NCI-H187 (cell line): Measurements from ENCODE around the gene ARHGAP30.
"Not testable (repeated sequence)": the region's sequence is repeated elsewhere in the genome, so short reads cannot be mapped to it uniquely, and the experiment has no call there.

Experiments used
- DNase-seq, 2 experiments: peaks; one replicate each; lab custom pipeline; 2025; lab: John Stamatoyannopoulos, UW

The ARHGAP30 gene

DNA sequence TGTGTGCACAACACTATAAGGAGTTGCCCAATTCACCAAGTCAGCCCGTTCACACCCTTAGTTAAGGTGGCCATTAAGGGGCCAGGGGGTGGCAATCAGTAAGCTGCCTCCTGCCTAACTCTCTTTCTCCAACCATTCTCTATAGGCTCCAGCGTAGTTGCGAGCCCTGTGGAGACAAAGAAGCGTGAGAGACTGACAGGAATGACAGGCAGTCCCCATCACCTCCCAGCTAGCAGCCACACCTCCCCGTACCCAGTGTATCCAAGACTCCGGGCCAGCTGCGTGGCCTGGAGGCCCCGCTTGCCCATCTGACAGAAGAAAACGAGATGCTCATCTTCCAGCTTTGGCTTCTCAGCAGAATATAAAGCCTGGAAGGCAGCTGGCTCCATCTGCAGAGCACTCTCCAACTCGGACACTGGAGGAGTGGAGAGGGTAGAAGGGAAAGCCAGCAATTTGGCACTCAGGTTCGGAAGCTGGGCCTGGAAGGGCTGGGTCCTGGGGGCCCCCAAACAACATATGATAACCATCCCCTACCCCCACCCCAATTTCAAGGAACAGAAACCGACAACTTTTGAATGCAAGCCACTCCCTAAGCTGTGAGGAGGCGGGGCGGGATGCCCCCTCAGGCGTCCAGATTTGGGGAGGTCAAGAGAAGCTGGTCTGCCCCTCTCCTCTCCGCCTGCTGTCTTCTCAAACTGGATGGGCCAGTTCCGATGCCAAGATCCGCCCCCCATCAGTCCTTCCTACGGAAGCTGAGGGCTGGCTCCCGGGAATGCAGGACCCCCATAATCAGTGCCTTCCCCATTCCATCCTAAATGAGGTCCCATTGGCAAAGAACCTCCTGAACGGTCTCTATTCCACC is 31.8 kb downstream of the ARHGAP30 start:
- no peak for DNase-seq

DNA sequence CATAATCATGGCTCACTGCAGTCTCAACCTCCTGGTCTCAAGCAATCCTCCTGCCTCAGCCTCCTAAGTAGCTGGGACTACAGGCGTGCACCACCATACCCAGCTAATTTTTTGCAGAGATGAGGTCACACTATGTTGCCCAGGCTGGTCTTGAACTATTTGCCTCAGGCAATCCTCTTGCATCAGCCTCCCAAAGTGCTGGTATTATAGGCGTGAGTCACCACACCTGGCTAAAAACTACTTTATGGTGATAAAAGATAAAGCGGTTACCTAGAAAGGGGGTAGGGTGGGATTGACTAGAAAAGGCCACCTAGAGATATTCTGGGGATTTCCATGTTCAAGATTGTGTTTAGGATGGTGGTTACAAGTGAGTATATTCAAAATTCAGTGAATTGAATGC is 35.9 kb downstream of the ARHGAP30 start:
- no peak for DNase-seq

DNA sequence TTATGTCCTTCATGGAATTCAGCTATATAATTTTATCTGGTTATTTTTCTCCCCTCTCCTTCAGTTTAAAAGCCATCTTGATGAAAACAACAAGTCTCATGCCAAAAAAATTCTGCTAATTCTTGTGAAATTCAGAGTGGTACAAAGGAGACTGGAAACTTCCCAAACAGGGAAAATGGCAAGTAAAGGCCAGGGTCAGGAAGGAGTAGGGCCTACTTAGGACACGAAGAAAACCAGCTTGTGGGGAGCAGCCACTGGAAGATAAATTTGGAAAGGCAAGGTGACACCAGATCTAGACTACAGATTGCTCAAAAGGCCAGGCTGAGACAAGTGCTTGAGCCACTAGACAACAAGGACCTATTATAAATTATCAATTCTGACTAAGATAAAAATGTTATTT is 37.3 kb downstream of the ARHGAP30 start:
- no peak for DNase-seq

DNA sequence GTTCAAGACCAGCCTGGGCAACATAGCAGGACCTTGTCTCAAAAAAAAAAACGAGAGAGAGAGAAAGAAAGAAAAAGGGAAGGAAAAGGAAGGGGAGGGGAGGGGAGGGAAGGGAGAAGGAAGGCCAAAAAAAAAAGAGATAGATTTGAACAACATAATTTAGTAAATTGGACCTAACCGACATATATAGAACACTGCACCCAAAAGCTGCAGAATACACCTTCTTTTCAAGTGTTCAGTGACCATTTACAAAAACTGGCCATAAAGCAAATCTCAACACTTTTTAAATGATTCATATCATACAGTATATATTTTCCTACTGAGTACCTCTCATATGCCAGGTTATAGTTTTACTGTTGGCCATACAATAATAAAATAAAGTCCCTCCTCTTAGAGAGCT is 37.8 kb downstream of the ARHGAP30 start:
- no peak for DNase-seq

DNA sequence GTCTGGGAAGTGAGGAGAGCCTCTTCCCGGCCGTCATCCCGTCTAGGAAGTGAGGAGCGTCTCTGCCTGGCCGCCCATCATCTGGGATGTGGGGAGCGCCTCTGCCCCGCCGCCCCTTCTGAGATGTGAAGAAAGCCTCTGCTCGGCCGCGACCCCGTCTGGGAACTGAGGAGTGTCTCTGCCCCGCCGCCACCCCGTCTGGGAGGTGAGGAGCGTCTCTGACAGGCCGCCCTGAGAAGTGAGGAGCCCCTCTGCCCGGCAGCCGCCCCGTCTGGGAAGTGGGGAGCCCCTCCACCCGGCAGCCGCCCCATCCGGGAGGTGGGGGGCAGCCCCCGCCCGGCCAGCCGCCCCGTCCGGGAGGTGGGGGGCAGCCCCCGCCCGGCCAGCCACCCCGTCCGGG is 40.2 kb downstream of the ARHGAP30 start:
- DNase-seq, result not testable (repeated sequence)

DNA sequence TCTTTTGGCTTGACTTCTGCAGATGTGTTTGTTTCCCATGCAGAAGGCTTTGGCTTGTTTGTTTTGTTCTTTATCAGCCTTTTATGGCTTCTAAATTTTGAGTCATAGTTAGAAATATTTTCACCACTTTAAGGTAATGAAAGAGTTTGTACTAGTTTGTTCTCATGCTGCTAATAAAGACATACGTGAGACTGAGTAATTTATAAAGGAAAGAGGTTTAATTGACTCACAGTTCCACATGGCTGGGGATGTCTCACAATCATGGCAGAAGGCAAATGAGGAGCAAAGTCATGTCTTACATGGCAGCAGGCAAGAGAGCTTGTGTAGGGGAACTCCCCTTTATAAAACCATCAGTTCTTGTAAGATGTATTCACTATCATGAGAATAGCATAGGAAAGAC is 42.7 kb downstream of the ARHGAP30 start:
- not testable (repeated sequence) for DNase-seq

DNA sequence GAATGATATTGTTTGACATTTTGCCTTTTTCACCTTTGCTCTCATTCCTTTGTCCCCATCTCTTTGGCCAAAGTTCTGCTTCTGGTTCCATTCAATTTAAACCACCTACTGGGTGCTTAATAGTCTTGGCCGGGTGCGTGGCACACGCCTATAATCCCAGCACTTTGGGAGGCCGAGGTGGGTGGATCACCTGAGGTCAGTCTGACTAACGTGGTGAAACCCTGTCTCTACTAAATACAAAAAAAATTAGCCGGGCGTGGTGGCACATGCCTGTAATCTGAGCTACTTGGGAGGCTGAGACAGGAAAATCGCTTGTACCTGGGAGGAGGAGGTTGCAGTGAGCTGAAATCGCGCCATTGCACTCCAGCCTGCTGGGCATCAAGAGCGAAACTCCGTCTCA is 47.3 kb downstream of the ARHGAP30 start:
- DNase-seq, result not testable (repeated sequence)

DNA sequence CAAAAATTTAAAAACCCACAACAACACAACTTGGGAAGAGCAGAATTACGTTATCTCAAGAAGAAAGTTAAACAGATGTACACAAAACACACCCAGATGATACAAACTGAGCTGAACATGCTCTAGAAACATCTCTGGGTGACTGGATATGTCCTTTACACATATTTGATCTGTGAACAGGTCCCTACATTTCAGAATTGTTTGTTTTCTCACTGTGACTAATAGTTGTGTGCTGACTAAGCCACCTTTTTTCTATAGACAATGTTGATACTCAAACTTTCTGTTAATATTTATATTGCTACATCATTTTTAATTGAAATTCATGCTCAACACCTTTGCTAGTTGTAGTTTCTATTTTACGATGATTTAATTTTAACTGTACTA is 47.7 kb downstream of the ARHGAP30 start:
- DNase-seq, result no peak

DNA sequence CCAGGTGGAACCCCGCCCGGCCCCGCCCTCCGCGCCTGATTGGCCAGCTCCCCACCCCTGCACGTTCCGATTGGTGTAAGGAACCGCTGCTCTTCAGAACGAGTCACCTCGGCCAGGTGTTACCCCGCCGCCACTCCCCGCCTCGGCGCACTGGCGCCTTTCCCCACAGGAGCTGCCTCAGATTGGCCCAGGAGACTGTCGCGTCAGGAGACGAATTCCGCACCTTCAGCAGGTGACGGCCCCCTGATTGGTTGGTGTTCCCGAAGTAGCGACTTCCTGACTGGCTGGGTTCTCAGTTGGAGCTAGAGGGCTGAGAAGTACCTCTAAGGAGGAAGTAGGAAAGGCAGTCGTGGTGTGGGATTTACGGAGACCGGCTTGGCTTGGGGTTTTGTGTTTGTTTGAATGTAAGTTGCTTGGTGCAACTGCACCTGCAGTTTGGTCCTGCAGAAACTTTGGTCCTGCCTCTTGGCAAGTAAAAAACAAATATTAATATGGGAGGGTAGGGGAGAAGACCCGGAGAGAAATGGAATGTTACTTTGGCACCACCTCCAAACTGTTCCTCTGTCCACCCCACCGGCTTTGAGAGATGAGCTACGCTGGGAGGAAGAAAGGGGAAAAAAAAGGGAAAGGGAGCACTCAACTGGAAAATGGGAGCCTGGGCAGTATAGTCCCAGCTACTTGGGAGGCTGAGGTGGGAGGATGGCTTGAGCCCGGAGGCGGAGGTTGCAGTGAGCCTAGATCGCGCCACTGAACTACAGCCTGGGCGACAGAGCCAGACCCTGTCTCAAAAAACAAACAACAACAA is 48.3 kb downstream of the ARHGAP30 start:
- DNase-seq, result peak; percentile 99 to 100

DNA sequence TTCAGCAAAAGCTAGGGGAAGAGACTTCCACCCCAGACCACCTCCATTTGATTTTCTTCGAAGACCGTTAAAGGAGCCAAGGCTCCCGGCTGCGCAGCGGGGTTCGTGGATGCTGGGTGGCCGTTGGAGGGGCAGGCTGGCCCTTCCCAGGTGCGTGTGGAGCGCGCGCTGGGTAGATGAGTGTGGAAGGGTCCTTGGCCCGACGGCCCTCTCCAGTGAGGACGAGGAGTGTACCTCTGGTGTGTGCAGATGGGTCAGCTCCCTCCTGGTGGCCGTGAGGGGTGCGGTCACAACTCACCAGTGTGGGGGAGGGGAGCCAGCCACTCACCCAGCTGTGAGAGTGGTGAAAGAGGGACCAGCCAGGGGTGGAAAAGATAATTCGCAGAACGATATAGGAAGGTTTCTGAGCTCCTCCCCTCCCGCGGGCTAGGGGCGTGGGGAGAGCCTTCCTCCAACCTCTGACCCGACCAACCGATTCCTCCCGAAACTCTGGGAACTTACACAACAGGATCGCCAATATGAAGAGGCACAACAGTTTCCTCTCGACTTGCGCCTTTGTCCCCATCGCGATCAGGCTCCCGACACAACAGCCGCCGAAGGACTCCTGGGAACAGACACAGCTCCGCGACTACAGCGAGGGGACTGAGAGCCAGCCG is 49.1 kb downstream of the ARHGAP30 start, which contains the start of gene F11R:
F11R (minus strand) TSS at position 644 of the 656 bp plus-strand sequence; CDS start at position 565, 79 bp downstream.
- peak in 1 of 2 experiments; percentile 79 for DNase-seq

DNA sequence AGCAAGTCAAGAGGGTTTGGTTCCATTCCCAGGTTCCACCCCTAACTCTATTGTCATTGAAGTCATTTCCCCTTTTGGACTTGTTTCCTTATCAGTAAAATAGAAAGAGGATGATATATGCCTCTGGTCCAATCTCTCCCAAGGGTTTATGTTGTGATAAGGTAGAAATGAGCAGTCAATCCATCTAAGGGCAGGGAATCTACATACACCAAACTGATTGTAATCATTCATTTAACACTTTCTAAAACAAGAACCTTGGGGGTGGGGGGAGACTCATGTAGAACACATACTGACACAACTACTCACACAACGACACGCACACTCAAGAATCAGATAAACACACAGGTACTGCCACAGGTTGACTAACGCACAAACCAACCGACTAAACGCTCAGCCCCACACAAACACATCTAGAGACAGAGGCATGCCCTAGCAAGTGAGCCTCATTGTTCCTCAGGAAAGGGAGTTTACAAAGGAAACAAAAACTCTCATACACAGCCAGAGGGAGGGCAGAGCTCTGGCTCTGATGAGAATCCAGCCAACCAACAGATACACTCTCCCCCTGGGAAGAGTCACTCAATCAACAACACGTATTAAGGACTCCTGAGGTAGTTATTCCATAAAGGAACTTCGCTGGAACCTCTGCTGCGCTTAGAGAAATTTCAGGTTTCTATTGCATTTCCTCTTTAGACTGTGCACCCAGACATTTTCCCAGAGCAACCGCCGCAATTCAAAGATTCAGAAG is 49.8 kb downstream of the ARHGAP30 start:
- DNase-seq, result no peak

DNA sequence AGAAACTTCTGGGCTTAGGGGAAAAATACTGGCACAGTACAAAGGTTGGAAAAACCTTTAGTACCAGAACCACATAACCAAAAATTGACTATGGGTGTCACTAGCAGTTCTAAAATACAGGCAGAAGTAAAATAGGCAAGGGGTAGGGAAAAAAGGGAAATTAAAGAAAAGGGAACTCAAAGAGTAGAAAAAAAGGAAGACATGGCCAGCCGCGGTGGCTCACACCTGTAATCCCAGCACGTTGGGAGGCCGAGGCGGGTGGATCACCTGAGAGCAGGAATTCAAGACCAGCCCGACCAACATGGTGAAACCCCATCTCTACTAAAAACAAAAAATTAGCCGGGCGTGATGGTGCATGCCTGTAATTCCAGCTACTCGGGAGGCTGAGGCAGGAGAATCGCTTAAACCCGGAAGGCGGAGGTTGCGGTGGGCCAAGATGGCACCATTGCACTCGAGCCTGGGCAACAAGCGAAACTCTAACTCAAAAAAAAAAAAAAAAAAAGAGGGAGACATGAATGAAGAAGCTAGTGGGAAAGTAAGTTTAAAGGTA is 50.5 kb downstream of the ARHGAP30 start:
- DNase-seq, result not testable (repeated sequence)

DNA sequence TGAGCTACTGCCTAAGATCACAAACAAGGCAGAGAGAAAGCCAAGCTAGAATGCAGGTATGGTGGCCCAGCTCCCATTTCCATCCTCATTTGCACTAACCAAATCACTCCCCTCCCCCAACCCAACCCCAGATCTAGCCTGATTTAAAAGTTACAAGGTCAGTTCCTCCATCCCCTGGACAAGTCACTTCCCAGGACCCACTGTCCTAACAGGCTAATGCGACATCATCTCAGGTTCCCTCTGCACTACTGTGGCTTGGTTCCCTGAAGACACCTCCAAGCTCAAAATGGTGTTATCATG is 51.1 kb downstream of the ARHGAP30 start:
- DNase-seq, result no peak

DNA sequence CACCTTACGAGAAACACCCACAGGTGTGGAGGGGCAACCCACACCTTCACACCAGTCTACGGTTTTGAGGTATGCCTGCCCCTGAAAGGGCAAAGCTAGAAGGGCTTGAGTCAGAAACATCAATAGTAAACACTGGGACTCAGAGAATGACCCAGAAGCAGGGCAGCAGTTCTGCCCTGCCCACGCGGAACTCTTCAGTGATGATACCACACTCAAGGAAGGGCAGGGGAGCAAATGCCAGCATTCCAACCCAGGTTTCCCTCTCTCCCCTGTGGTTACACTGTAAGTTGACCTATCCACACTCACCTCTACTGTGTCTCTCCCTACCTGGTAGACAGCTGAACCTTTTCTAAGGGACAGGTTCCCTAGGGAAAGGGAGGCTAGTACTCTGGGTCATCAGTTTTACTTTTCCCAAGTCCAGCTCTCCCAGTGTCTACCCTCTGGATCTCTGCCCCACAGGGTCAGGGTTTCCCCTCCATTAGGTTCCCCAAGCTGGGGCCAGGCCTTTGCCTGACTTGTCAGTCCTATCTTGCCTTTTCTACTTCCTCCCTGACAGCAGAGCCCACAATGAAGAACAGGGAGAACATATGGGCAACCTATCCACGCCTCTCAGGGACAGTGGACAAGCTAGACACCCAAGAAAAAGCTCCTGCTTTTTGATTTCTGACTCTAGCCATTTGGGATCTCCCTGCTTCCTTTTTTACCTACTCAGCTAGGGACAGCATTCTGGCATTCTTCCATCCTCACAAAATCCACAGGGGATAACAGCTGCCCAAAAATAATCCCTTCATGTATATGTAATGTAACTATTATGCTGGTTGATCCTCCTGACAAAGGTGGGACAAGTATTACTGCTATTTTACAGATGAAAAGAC is 51.7 kb downstream of the ARHGAP30 start:
- DNase-seq, result no peak

DNA sequence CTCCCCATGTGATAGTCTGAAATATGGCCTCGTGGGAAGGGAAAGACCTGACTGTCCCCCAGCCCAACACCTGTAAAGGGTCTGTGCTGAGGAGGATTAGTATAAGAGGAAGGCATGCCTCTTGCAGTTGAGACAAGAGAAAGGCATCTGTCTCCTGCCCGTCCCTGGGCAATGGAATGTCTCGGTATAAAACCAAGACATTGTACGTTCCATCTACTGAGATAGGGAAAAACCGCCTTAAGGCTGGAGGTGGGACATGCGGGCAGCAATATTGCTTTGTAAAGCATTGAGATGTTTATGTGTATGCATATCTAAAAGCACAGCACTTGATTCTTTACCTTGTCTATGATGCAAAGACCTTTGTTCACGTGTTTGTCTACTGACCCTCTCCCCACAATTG is 52.5 kb downstream of the ARHGAP30 start:
- DNase-seq, result not testable (repeated sequence)

DNA sequence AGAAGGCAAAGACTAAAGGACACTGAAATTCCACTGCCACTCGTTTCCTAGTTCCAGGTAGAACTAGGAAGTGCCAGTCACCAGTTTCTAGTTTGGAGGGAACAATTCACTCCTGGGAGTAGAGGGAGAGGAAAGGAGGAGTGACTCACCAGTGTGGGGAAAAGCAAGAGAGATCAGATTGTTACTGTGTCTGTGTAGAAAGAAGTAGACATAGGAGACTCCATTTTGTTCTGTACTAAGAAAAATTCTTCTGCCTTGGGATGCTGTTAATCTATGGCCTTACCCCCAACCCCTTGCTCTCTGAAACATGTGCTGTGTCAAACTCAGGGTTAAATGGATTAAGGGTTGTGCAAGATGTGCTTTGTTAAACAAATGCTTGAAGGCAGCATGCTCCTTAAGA is 53.0 kb downstream of the ARHGAP30 start:
- DNase-seq, result not testable (repeated sequence)

DNA sequence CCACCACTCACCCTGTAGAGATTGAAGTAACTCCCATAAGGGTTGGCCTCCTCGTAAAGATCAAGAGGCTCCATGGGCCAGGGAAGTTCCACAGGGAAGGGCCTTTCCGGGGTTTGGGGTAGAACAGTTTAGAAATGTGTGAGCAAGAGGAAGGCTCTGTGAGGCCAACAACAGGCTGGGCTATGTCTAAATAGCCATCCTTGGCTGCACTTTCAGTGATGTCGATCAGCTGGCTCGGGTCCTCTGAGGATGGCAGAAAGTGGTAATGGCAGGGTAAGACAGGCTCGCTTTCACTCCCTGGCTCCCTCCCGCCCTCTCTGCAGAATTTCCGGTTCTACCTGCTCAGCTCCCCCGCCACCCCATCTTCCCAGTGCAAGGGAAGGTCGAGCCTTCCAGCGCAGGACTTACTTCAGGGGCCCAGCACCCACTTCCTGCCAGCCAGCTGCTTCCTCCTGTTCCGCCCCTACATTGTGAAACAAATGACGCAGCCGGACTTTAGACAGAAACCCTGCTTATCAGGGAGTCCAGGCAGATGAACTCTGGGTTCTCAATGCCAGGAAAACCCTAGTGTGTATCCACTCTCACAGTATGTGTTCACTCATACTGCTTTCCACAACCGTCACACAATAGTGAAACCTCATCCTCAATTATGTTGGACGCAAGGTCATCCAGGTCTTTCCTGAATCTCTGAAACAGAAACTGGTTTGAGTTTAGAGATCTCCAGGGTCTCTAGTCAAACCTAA is 56.0 kb downstream of the ARHGAP30 start:
- no peak for DNase-seq

DNA sequence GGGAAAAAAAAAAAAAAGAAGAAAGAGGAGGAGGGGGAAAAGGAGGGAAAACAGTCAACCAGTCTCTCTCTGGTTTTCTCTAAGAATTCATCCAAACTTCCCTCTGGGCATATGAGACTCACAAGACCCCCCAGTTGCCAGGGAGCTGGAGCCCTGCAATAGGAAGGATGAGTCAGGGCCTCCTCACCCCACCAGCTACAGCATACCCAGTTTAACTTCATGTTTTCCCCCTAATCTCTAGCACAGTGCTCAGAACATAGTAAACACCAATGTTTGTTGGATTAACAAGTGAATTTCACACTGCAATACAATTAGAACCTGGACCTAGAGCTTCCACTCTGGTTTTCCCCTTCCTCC is 56.6 kb downstream of the ARHGAP30 start:
- DNase-seq, result no peak

DNA sequence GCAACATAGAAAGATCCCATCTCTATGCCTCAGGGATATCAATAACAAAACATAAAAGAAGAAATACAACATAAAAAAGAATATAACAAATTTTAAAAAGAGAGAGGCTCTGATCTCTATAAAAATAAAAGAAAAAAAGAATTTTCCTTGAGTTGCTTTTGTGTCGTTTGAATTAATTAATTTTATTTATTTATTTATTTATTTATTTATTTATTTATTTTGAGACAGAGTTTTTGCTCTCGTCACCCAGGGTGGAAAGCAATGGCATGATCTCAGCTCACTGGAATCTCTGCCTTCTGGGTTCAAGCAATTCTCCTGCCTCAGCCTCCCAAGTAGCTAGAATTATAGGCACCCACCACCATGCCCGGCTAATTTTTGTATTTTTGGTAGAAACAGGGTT is 57.3 kb downstream of the ARHGAP30 start:
- no peak for DNase-seq

DNA sequence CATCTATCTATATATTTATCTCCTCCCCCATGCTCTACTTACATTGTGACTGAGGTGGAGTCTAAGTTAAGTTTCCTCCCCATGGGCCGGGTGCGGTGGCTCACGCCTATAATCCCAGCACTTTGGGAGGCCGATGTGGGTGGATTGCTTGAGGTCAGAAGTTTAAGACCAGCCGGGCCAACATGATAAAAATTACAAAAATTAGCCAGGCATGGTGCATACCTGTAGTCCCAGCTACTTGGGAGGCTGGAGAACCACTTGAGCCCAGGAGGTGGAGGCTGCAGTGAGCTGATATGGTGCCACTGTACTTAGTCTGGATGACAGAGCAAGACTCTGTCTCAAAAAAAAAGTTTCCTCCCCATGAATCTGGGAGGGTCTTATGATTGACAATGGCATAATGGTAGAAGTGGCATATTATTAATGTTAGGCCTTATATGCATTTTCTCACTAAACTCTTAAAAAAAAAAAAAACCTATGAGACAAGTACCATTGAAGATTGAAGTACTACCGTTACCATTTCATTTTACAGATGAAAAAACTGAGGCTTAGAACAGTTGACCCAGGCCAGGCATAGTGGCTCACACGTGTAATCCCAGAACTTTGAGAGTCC is 60.0 kb downstream of the ARHGAP30 start:
- DNase-seq, result no peak
